Tibial artery (tissue), 4 donors: Measurements from ENCODE around the gene MDN1.
"Not testable (repeated sequence)": the region's sequence is repeated elsewhere in the genome, so short reads cannot be mapped to it uniquely, and the experiment has no call there.

Source experiments
- DNase-seq, 2 donors: peaks; one replicate each; pipeline ENCODE4 v3.0.0-alpha.2; 2019
- H3K27ac ChIP-seq, 2 donors: fragments of 200-600 bp; sonication (generic) in 1 of 2; 1 replicate in 1 of 2; 2 replicates in 1 of 2; pipeline ENCODE4 v1.5.1; 2018 to 2019; ENCODE audit warnings: mild to moderate bottlenecking in 1 of 2
- H3K27me3 ChIP-seq, 2 donors: fragments of 200-600 bp; sonication (generic) in 1 of 2; one replicate each; pipeline versions ENCODE4 v1.5.1 to v1.6.0; 2016 to 2019
- H3K36me3 ChIP-seq, 3 donors: fragments of 200-600 bp; sonication (generic) in 2 of 3; one replicate each; pipeline ENCODE4 v1.5.1; 2016 to 2019; ENCODE audit warnings: mild to moderate bottlenecking in 2 of 3
- H3K4me1 ChIP-seq, 4 donors: fragments of 200-600 bp; sonication (generic) in 2 of 4; 1 replicate in 3 of 4; 2 replicates in 1 of 4; pipeline ENCODE4 v1.5.1; 2016 to 2019
- H3K4me3 ChIP-seq, 2 donors: fragments of 200-600 bp; sonication (generic) in 1 of 2; 1 replicate in 1 of 2; 2 replicates in 1 of 2; pipeline ENCODE4 v1.5.1; 2018 to 2019; ENCODE audit warnings: mild to moderate bottlenecking in 2 of 2
- H3K9me3 ChIP-seq, 3 donors: fragments of 200-600 bp; sonication (generic) in 1 of 3; one replicate each; pipeline ENCODE4 v1.5.1; 2016 to 2019
- intact Hi-C: fragments of 100-400 bp; cut with DNase I; formaldehyde crosslinking; loops from one replicate; pipeline ENCODE4 v1.15.0; 2023; ENCODE audit warnings: low total_unique reads
- TF ChIP-seq, protein P1 (sequence below), 2 experiments: fragments of 200-600 bp in 1 of 2; fragments of 450-650 bp in 1 of 2; IDR thresholded peaks; one replicate each; pipeline ENCODE4 v1.5.1; 2017 to 2019; ENCODE audit warnings: antibody characterized with exemption in 2 of 2, mild to moderate bottlenecking in 1 of 2, moderate library complexity in 1 of 2

MDN1 gene

DNA sequence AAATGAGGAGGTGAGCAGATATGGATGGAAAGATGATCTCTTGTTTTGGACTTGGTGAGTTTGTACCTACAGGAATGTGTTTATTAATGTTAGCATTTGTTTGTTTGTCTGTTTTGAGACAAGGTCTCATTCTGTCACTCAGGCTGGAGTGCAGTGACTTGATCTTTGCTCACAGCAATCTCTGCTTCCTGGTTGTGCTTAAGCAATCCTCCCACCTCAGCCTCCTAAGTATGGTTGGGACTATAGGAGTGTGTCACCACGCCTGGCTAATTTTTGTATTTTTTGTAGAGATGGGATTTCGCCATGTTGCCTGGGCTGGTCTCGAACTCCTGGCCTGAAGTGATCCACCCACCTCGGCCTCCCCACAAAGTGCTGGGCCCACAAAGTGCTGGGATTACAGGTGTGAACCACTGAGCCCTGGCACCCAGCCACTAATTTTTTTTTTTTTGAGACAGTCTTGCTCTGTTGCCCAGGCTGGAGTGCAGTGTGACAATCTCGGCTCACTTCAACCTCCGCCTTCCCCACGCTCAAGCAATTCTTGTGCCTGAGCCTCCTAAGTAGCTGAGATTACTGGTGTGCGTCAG lies 17.1 kb upstream of the MDN1 start:
- H3K27ac ChIP-seq: no peak overlapping the region
- TF ChIP-seq, protein P1, sequence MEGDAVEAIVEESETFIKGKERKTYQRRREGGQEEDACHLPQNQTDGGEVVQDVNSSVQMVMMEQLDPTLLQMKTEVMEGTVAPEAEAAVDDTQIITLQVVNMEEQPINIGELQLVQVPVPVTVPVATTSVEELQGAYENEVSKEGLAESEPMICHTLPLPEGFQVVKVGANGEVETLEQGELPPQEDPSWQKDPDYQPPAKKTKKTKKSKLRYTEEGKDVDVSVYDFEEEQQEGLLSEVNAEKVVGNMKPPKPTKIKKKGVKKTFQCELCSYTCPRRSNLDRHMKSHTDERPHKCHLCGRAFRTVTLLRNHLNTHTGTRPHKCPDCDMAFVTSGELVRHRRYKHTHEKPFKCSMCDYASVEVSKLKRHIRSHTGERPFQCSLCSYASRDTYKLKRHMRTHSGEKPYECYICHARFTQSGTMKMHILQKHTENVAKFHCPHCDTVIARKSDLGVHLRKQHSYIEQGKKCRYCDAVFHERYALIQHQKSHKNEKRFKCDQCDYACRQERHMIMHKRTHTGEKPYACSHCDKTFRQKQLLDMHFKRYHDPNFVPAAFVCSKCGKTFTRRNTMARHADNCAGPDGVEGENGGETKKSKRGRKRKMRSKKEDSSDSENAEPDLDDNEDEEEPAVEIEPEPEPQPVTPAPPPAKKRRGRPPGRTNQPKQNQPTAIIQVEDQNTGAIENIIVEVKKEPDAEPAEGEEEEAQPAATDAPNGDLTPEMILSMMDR (IDR thresholded peaks at IDR 0.05): no peak
- DNase-seq: no peak
- H3K4me1 ChIP-seq: peaks cover 0 to 5% (median 0%) of the 10 kb centered on the region in 4 donors
- no peaks in the 10 kb centered on the region for H3K27me3 ChIP-seq
- H3K9me3 ChIP-seq: no peaks in the 10 kb centered on the region
- intact Hi-C loops: no loop called here
- peaks cover 8 to 43% (median 14%) of the 10 kb centered on the region in 3 donors for H3K36me3 ChIP-seq
- no peak overlapping the region for H3K4me3 ChIP-seq

DNA sequence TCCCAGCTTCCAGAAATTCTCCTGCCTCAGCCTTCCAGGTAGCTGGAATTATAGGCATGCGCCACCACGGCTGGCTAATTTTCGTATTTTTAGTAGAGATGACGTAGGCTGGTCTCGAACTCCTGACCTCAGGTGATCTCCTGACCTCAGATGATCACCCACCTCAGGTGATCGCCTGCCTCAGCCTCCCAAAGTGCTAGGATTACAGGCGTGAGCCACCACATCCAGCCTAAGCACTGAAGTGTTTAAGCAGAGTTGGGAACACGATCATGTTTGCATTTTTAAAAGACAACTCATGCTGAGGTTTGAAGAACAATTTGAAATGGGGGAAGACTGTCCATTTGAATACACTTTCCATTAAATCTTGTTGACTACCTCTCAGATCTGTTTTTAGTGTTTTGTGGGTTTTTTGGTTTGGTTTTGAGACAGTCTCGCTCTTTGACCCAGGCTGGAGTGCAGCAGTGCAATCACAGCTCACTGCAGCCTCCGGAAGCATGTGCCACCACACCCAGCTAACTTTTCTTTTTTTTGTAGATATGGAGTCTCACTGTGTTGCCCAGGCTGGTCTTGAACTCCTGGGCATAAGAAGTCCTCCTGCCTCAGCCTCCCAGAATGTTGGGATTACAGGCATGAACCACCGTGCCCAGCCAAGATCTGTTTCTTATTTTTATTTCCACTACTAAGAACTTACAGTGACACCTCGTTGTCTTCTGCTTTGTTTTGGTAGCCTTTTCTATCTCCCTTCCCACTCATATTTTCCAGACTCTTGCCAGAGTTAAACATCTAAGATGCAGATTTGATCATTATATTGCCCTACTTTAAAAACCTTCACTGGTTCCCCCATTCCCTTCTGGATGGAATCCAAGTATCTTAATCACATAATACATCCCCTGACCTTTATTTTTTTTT lies 15.5 kb upstream of the MDN1 start:
- no peaks in the 10 kb centered on the region for H3K27me3 ChIP-seq
- TF ChIP-seq, protein P1 (IDR thresholded peaks at IDR 0.05): no peak
- no peak for DNase-seq
- intact Hi-C loops: no loop called here
- no peak overlapping the region for H3K4me3 ChIP-seq
- no peaks in the 10 kb centered on the region for H3K9me3 ChIP-seq
- H3K36me3 ChIP-seq: peaks cover 8 to 43% (median 14%) of the 10 kb centered on the region in 3 donors
- peaks cover 0 to 11% (median 11%) of the 10 kb centered on the region in 4 donors for H3K4me1 ChIP-seq
- H3K27ac ChIP-seq: no peak overlapping the region

DNA sequence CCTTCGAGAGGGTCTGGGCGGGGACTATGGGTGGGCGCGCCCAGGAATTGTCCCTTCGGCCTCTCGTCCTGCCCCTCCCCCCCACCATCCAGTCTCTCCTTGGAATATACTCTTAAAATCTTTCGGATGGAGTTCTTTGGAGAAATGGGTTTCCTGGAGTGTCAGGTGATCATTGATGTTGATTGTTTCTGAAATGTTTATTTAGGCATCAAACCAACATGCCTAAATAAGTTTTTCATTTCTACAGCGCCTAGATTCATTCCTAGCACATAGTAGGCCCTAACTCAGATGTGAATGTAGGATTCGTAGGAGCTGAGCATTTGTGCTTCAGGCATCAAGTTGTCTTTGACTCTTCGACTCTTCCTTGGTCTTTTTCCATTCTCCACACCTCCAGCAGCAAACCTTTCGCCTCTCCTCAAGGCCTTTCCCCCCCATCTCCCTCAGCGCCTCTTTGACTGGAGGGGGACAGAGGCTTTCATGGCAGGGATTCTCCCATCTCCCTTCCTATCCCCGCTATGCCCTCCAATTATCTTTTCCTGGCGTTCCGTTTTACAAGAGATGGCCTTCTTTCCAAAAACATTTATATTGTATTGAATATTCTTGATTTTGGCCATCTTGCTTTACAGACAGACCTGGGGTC lies 10.7 kb upstream of the MDN1 start:
- DNase-seq: peak in 1 of 2 donors; percentile 31
- Histone ChIP-seq H3K4me3 (peak overlapping the region; percentile 72 to 79), H3K27me3 (no peaks in the 10 kb centered on the region), H3K4me1 (peaks cover 0 to 20% (median 13%) of the 10 kb centered on the region in 4 donors), H3K9me3 (no peaks in the 10 kb centered on the region), H3K27ac (peak overlapping the region; percentile 75 to 77), H3K36me3 (peaks cover 3 to 20% (median 3%) of the 10 kb centered on the region in 3 donors)
- TF ChIP-seq, protein P1 (IDR thresholded peaks at IDR 0.05): no peak
- intact Hi-C loops: no loop called here

DNA sequence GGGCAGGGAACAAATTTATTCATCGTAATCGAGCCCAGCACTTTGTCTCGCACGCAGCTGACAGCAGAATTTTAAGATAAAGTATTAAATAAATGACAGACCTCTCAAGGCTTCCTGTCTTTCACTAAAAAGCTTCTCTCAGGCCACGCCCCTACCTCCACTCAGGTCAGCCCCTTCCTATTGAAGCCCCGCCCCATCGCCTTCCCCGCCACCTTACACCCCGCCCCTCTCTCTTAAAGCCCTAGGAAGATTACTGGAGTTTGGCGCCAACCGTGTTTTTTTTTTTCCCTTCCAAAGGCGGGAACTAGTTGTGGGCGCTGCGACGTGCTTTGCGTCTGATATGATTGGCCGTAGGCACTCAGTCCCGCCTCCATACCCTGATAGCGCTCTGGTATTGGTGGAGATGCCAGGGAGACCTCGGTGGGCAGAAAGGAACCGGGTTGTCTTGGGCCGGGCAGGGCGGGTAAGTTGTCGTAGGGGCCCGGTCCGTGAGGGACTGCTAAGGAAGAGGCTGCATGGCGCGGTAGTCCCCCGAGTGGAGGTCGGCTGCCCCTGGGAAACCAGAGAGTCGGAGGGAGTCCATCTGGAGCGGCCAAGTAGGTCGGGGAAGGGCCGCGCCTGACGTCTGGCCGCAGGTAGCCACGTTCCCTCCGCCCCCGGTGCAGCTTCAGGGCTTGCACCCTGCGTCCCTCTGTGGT lies 10.0 kb upstream of the MDN1 start, which contains the start of gene CASP8AP2:
TSS of gene CASP8AP2 (plus strand) at position 409 of the 698 bp plus-strand sequence.
- Histone ChIP-seq H3K36me3 (peaks cover 3 to 20% (median 3%) of the 10 kb centered on the region in 3 donors), H3K27ac (peak within 1 kb of the TSS; percentile 84 to 90), H3K4me3 (peak within 1 kb of the TSS; percentile 72 to 79), H3K4me1 (peaks cover 0 to 20% (median 13%) of the 10 kb centered on the region in 4 donors), H3K27me3 (no peaks in the 10 kb centered on the region), H3K9me3 (no peaks in the 10 kb centered on the region)
- intact Hi-C loops: no loop called here
- TF ChIP-seq, protein P1 (IDR thresholded peaks at IDR 0.05): no peak
- peak; percentile 96 to 97 for DNase-seq

DNA sequence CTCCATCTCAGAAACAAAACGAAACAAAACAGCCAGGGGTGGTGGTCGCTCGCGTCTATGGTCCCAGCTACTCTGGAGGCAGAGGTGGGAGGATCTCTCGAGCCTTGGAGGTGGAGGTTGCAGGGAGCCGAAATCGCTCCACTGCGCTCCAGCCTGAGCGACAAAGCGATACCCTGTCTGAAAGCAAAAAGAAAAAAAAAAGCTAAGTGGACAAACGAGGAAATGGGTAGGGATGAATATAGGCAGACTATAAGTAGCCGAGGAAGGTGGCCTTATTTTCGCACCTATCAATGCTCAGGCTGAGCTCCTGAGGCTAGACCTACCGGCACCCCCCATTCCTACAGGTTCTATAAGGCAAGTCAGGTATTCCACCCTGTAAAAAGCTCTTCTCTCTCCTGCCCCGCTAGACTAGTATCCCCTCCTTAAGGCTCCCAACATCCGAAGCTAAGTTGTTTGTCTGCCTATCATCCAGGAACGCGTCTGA lies 9.4 kb upstream of the MDN1 start:
- no peak for DNase-seq
- H3K9me3 ChIP-seq: no peaks in the 10 kb centered on the region
- H3K36me3 ChIP-seq: peaks cover 3 to 20% (median 3%) of the 10 kb centered on the region in 3 donors
- intact Hi-C loops: no loop called here
- H3K27ac ChIP-seq: peak overlapping the region; percentile 84 to 90
- peak overlapping the region; percentile 72 to 79 for H3K4me3 ChIP-seq
- TF ChIP-seq, protein P1 (IDR thresholded peaks at IDR 0.05): no peak
- peaks cover 0 to 20% (median 13%) of the 10 kb centered on the region in 4 donors for H3K4me1 ChIP-seq
- no peaks in the 10 kb centered on the region for H3K27me3 ChIP-seq

DNA sequence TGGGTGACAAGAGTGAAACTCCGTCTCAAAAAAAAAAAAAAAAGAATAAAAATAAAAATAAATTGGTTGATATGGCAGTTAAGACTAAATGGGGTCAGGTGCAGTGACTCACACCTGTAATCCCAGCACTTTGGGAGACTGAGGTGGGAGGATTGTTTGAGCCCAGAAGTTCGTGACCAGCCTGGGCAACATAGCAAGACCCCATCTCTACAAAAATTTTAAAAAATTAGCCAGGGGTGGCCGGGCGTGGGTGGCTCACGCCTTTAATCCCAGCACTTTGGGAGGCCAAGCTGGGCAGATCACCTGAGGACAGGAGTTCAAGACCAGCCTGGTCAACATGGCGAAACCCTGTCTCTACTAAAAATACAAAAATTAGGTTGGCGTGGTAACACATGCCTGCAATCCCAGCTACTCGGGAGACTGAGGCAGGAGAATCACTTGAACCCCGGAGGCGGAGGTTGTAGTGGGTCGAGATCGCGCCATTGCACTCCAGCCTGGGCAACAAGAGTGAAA lies 8.9 kb upstream of the MDN1 start:
- H3K9me3 ChIP-seq, DNase-seq, H3K27me3 ChIP-seq, intact Hi-C loops: not testable (repeated sequence)
- H3K27ac ChIP-seq: peak overlapping the region; percentile 84 to 90
- peaks cover 3 to 19% (median 3%) of the 10 kb centered on the region in 3 donors for H3K36me3 ChIP-seq
- H3K4me3 ChIP-seq: peak overlapping the region; percentile 72 to 79
- H3K4me1 ChIP-seq: peaks cover 0 to 20% (median 13%) of the 10 kb centered on the region in 4 donors
